ENCODE data around the gene FLYWCH1. TPM values are rescaled to one million over a fixed set of nuclear protein-coding genes. Genes with fewer than 3 reads are reported as not detected.
A peak's percentile ranks its signal among the peaks of the same experiment; 100 is the strongest.

FLYWCH1 gene
- total and polyA plus RNA-seq, 2 donors (not counting 1 experiment from before 2014, with no cell fraction given) = 78.3 to 120 TPM

- DNase-seq (no peak), ATAC-seq (ENCODE audit: low read depth) (no peak)
- Histone ChIP-seq H3K4me2 (replicated peaks; ENCODE audit: low read depth, low read length, poor library complexity, severe bottlenecking) (no peak overlapping the region), H2AFZ (ENCODE audit: insufficient read depth, low read depth, low read length, poor library complexity, severe bottlenecking) (no peak overlapping the region), H3K9ac (ENCODE audit: low read length) (no peak overlapping the region), H4K20me1 (ENCODE audit: control insufficient read depth, insufficient read depth, low read length, poor library complexity, severe bottlenecking) (no peaks in the 10 kb centered on the region), H3K27me3 (replicated peaks in 1 of 4; ENCODE audit: control extremely low read depth in 1 of 4, control insufficient read depth in 3 of 4, insufficient read depth in 4 of 4, low read length in 3 of 4) (peaks cover 0 to 4% (median 0%) of the 10 kb centered on the region in 4 experiments), H3K79me2 (ENCODE audit: control insufficient read depth, insufficient read depth, low read length) (no peaks in the 10 kb centered on the region), H3K27ac (ENCODE audit: low read length in 2 of 2) (no peak overlapping the region), H3K4me1 (ENCODE audit: control insufficient read depth in 2 of 2, insufficient read depth in 2 of 2, low read length in 2 of 2) (peaks cover 8 to 21% of the 10 kb centered on the region in 2 donors), H3K4me3 (ENCODE audit: control extremely low read depth in 1 of 5, extremely low read depth in 1 of 5, insufficient read depth in 1 of 5, low read depth in 2 of 5, low read length in 4 of 5) (no peak overlapping the region), H3K36me3 (replicated peaks in 1 of 2; ENCODE audit: control extremely low read depth in 1 of 2, control insufficient read depth in 1 of 2, extremely low read depth in 1 of 2, insufficient read depth in 2 of 2, low read length in 1 of 2) (no peaks in the 10 kb centered on the region), H3K9me3 (ENCODE audit: control extremely low read depth in 1 of 3, control insufficient read depth in 2 of 3, insufficient read depth in 1 of 3, low read length in 2 of 3) (no peaks in the 10 kb centered on the region)
- WGBS (ENCODE audit: insufficient coverage) = 82% methylated on average over 16 of the region's 17 CpGs
- TF ChIP-seq EZH2 (IDR thresholded peaks at IDR 0.05; ENCODE audit: borderline replicate concordance, insufficient read depth, low read depth, low read length, poor library complexity, severe bottlenecking) (no peak), CTCF (IDR thresholded peaks at IDR 0.05) (no peak)
- Mint-ChIP-seq H3K27ac (peak overlapping the region; percentile 6), H3K9me3 (ENCODE audit: insufficient read depth) (no peaks in the 10 kb centered on the region), H3K4me3 (no peak overlapping the region), H3K27me3 (no peaks in the 10 kb centered on the region), H3K4me1 (peaks cover 12% of the 10 kb centered on the region)
- ChIA-PET CTCF (interaction anchor here (1.2 kb wide), 1 partner anchor 17 kb away, joined by 3 read pairs; no protein-coding TSS in a partner anchor), POLR2A (no interaction called here)
- intact Hi-C loops (cut with micrococcal nuclease) = no loop called here
Observed at GRCh38 chr16:2986623-2987188, 75.0 kb downstream of the FLYWCH1 start.

GRCh38 chr16:2987286-2987685 lies 75.6 kb downstream of the FLYWCH1 start:
- WGBS (ENCODE audit: insufficient coverage) = 88% methylated on average over 9 of the region's 9 CpGs
- H3K9me3 ChIP-seq (ENCODE audit: control extremely low read depth in 1 of 3, control insufficient read depth in 2 of 3, insufficient read depth in 1 of 3, low read length in 2 of 3) = no peaks in the 10 kb centered on the region
- no peak for TF ChIP-seq CTCF (IDR thresholded peaks at IDR 0.05)
- TF ChIP-seq EZH2 (IDR thresholded peaks at IDR 0.05; ENCODE audit: borderline replicate concordance, insufficient read depth, low read depth, low read length, poor library complexity, severe bottlenecking) = no peak
- DNase-seq (no peak), ATAC-seq (ENCODE audit: low read depth) (no peak)
- no peaks in the 10 kb centered on the region for H3K36me3 ChIP-seq (replicated peaks in 1 of 2; ENCODE audit: control extremely low read depth in 1 of 2, control insufficient read depth in 1 of 2, extremely low read depth in 1 of 2, insufficient read depth in 2 of 2, low read length in 1 of 2)
- peaks cover 8 to 17% of the 10 kb centered on the region in 2 donors for H3K4me1 ChIP-seq (ENCODE audit: control insufficient read depth in 2 of 2, insufficient read depth in 2 of 2, low read length in 2 of 2)
- H3K4me3 ChIP-seq (ENCODE audit: control extremely low read depth in 1 of 5, extremely low read depth in 1 of 5, insufficient read depth in 1 of 5, low read depth in 2 of 5, low read length in 4 of 5) = no peak overlapping the region
- no peak overlapping the region for H3K4me2 ChIP-seq (replicated peaks; ENCODE audit: low read depth, low read length, poor library complexity, severe bottlenecking)
- no peak overlapping the region for H3K27ac ChIP-seq (ENCODE audit: low read length in 2 of 2)
- H3K9me3 Mint-ChIP-seq (ENCODE audit: insufficient read depth) = no peaks in the 10 kb centered on the region
- no peaks in the 10 kb centered on the region for H3K27me3 Mint-ChIP-seq
- no peaks in the 10 kb centered on the region for H3K79me2 ChIP-seq (ENCODE audit: control insufficient read depth, insufficient read depth, low read length)
- no peak overlapping the region for H3K9ac ChIP-seq (ENCODE audit: low read length)
- ChIA-PET CTCF (interaction anchor here (1.2 kb wide), 1 partner anchor 17 kb away, joined by 3 read pairs; no protein-coding TSS in a partner anchor), POLR2A (no interaction called here)
- peaks cover 0 to 4% (median 0%) of the 10 kb centered on the region in 4 experiments for H3K27me3 ChIP-seq (replicated peaks in 1 of 4; ENCODE audit: control extremely low read depth in 1 of 4, control insufficient read depth in 3 of 4, insufficient read depth in 4 of 4, low read length in 3 of 4)
- no peak overlapping the region for H2AFZ ChIP-seq (ENCODE audit: insufficient read depth, low read depth, low read length, poor library complexity, severe bottlenecking)
- H3K27ac Mint-ChIP-seq = no peak overlapping the region
- peaks cover 10% of the 10 kb centered on the region for H3K4me1 Mint-ChIP-seq
- no peak overlapping the region for H3K4me3 Mint-ChIP-seq
- H4K20me1 ChIP-seq (ENCODE audit: control insufficient read depth, insufficient read depth, low read length, poor library complexity, severe bottlenecking) = no peaks in the 10 kb centered on the region
- intact Hi-C loops (cut with micrococcal nuclease) = no loop called here

All from B cell (primary cell).